Adrenal gland (tissue), 12 donors: Measurements from ENCODE around the gene NRDE2. TPM values are rescaled to one million over a fixed set of nuclear protein-coding genes. Genes with fewer than 3 reads are reported as not detected.

Experiments
- DNase-seq, 7 donors: peaks; one replicate each; pipeline ENCODE4 v3.0.0-alpha.2; 2019 to 2020
- H3K27ac ChIP-seq, 5 donors: fragments of 200-600 bp; sonication (generic) in 4 of 5; 1 replicate in 3 of 5; 2 replicates in 2 of 5; pipeline versions ENCODE4 v1.5.1 to v1.8.0; 2016 to 2020; ENCODE audit warnings: mild to moderate bottlenecking in 1 of 5
- H3K27me3 ChIP-seq: fragments of 200-600 bp; 2 replicates; pipeline ENCODE4 v1.8.0; 2021
- H3K36me3 ChIP-seq, 2 donors: fragments of 200-600 bp; replicated peaks in 1 of 2; 1 replicate in 1 of 2; 2 replicates in 1 of 2; pipeline versions ENCODE4 v1.5.1 to v1.8.0; 2018 to 2022
- H3K4me1 ChIP-seq, 2 donors: fragments of 200-600 bp; replicated peaks in 1 of 2; 1 replicate in 1 of 2; 2 replicates in 1 of 2; pipeline versions ENCODE4 v1.5.1 to v1.8.0; 2018 to 2021
- H3K4me3 ChIP-seq, 4 donors: fragments of 200-600 bp; sonication (generic) in 3 of 4; one replicate each; pipeline ENCODE4 v1.5.1; 2016 to 2018
- H3K9me3 ChIP-seq, 3 donors: fragments of 200-600 bp; sonication (generic) in 1 of 3; replicated peaks in 1 of 3; 1 replicate in 2 of 3; 2 replicates in 1 of 3; pipeline versions ENCODE4 v1.5.1 to v1.8.0; 2016 to 2021
- CTCF ChIP-seq, 6 experiments: fragments of 450-650 bp in 4 of 6; fragments of 200-600 bp in 2 of 6; sonication (generic) in 1 of 6; IDR thresholded peaks; 1 replicate in 5 of 6; 2 replicates in 1 of 6; pipeline versions ENCODE4 v1.5.1 to v1.8.0; 2016 to 2021; ENCODE audit warnings: antibody characterized with exemption in 6 of 6, mild to moderate bottlenecking in 2 of 6, moderate library complexity in 1 of 6
- POLR2A ChIP-seq, 2 donors: fragments of 450-650 bp; IDR thresholded peaks; one replicate each; pipeline ENCODE4 v1.6.1; 2017; ENCODE audit warnings: antibody characterized with exemption in 2 of 2, mild to moderate bottlenecking in 2 of 2, moderate library complexity in 1 of 2
- WGBS, 4 donors: extraction: QIAGEN DNeasy Blood & Tissue Kit in 2 of 4; methylation state at CpG; one replicate each; pipeline versions ENCODE4 v1.1.5 to v1.1.7; 2013 to 2017; 5-methylcytosine and 5-hydroxymethylcytosine counted together
- intact Hi-C, 2 donors: fragments of 100-400 bp; cut with DNase I; formaldehyde crosslinking; loops; one replicate each; pipeline versions ENCODE4 v1.14.1 to v1.15.0; 2022 to 2023
- polyA plus RNA-seq, 3 donors: library from polyadenylated mRNA; stranded (reverse); fragments of 200-250 nt in 2 of 3; fragments of 350-450 nt in 1 of 3; fragmentation: Illumina TruSeq in 1 of 3; extraction: RNeasy Lipid Tissue Mini Kit (QIAGEN cat#74804) in 1 of 3; gene quantifications; one replicate each; pipeline ENCODE4 v1.2.3, GENCODE V29; 2013 to 2014
- total RNA-seq, 9 donors: library from RNA; depleted of rRNA in 4 of 9; stranded (reverse); fragments of >200 nt in 4 of 9; fragments of 120-200 nt in 1 of 9; fragmentation: NEBNext Ultra II Directional in 1 of 9; extraction: Animal tissue kit (Norgen Biotek cat#: 25700) in 1 of 9; gene quantifications; one replicate each; pipeline versions ENCODE4 v1.1.0 to v1.2.4, GENCODE V29; 2013 to 2023
- donor health status: healthy with polysubstance abuse.
- donor health status: Bipolar disorder and iron deficiency.
- donor health status: DM: yes; HTN: yes; CAD: no.
- donor health status: DM: no; HTN: no; CAD: no.
- donor health status: DM: no; HTN: no; CAD: no.
- donor health status: DM: yes; HTN: yes; CAD: no.

NRDE2 gene
- total and polyA plus RNA-seq, 12 donors: 9.2 to 25.6 (median 16.4) TPM

- Histone ChIP-seq H3K4me3 (peak overlapping the region in 2 of 4 donors; percentile 55 to 69), H3K36me3 (no peaks in the 10 kb centered on the region), H3K9me3 (no peaks in the 10 kb centered on the region), H3K27ac (peak overlapping the region in 2 of 5 donors; percentile 76 to 86), H3K4me1 (peaks cover 8 to 13% of the 10 kb centered on the region in 2 donors), H3K27me3 (no peaks in the 10 kb centered on the region)
- intact Hi-C loops: no loop called here
- no peak for DNase-seq
- TF ChIP-seq POLR2A (IDR thresholded peaks at IDR 0.05): no peak
- no peak for TF ChIP-seq CTCF (IDR thresholded peaks at IDR 0.05)
- WGBS, 4 donors: 37 to 45% (median 43%) methylated on average over 6 of the region's 6 CpGs
Measured at GRCh38 chr14:90332271-90332584, 487 bp upstream of the NRDE2 start.

DNA sequence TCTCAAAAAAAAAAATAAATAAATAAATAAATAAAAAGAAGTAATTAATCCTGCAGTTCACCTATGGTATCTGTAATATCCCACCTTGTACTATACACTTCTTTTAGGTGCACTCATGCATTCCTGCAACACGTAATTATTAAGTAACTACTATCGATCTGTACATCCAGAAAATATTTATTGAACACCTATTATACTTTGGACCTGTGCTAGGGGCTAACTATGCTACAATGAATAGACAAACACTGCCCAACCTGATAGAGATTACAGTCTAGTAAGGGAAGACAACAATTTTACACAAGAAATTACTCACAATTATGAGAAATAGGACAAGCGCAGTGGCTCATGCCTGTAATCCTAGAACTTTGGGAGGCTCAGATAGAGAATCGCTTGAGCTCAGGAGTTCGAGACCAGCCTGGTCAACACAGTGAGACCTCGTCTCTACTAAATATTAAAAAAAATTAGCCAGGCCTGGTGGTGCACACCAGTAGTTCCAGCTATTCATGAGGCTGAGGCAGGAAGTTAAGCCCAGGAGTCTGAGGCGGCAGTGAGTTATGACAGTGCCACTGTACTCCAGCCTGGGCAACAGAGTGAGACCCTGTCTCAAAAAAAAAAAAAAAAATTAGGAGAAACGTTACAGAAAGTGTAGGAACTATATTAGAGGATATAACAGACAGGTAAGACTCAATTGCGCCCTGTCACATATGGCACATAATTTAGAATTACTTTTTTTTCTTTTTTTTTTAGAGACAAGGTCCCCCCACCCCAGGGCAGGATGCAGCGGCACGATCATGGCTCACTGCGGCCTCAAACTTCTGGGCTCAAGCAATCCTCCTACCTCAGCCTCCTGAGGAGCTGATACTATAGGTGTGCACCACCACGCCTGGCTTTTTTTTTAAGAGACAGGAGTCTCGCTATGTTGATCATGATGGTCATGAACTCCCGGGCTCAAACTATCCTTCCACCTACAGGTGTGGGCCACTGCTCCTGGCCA lies 1.2 kb downstream of the NRDE2 start:
- H3K9me3 ChIP-seq: no peaks in the 10 kb centered on the region
- intact Hi-C loops: no loop called here

GRCh38 chr14:90321891-90322290 lies 9.8 kb downstream of the NRDE2 start:
- peaks cover 3 to 6% of the 10 kb centered on the region in 2 donors for H3K4me1 ChIP-seq
- DNase-seq: no peak
- TF ChIP-seq CTCF (IDR thresholded peaks at IDR 0.05) (no peak), POLR2A (IDR thresholded peaks at IDR 0.05) (no peak)
- H3K27ac ChIP-seq: no peak overlapping the region
- intact Hi-C loops: no loop called here
- no peaks in the 10 kb centered on the region for H3K9me3 ChIP-seq
- 75 to 92% (median 87%) methylated on average over 4 of the region's 4 CpGs for WGBS, 4 donors
- no peak overlapping the region for H3K4me3 ChIP-seq
- no peaks in the 10 kb centered on the region for H3K27me3 ChIP-seq
- H3K36me3 ChIP-seq: peaks cover 0 to 12% of the 10 kb centered on the region in 2 donors

More for the DNA sequence above, 1.2 kb downstream of the NRDE2 start:
- peak overlapping the region in 3 of 4 donors; percentile 55 to 78 (median 69) for H3K4me3 ChIP-seq
- H3K36me3 ChIP-seq: no peaks in the 10 kb centered on the region
- DNase-seq: no peak
- H3K27me3 ChIP-seq: no peaks in the 10 kb centered on the region
- H3K4me1 ChIP-seq: peaks cover 8 to 17% of the 10 kb centered on the region in 2 donors
- H3K27ac ChIP-seq: peak overlapping the region in 2 of 5 donors; percentile 48 to 86
- WGBS, 4 donors: 93 to 97% (median 94%) methylated on average over 15 of the region's 15 CpGs
- TF ChIP-seq POLR2A (IDR thresholded peaks at IDR 0.05) (no peak), CTCF (IDR thresholded peaks at IDR 0.05) (no peak)

DNA sequence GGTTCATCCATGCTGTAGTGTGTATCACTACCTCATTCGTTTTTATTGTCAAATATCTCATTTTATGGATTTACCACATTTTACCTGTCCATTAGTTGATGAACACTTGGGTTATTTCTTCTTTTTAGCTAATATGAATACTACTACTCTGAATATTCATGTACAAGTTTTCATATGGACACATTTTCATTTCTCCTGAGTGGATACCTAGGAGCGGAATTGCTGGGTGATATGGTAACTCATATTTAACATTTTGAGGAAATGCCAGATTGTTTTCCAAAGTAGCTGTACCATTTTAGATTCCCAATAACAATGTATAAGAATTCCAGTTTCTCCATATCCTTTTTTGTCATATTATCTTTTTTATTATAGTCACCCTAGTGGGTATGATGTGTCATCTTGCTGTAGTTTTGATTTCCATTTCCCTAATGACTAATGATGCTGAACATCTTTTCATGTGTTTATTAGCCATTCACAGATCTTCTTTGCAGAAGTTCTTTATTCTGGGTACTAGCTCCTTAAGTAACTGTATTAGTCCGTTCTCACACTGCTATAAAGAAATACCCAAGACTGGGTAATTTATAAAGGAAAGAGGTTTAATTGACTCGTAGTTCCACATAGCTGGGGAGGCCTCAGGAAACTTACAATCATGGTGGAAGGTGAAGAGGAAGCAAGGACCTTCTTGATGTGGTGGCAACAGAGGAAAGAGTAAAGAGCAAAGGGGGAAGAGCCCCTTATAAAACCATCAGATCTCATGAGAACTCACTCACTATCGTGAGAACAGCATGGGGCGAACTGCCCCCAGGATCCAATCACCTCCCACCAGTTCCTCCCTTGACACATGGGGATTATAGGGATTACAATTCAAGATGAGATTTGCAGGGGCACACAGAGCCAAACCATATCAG lies 11.9 kb downstream of the NRDE2 start:
- no peaks in the 10 kb centered on the region for H3K27me3 ChIP-seq
- WGBS, 4 donors: 95 to 96% (median 96%) methylated on average over 6 of the region's 6 CpGs
- intact Hi-C loops: no loop called here

More for the DNA sequence above, 11.9 kb downstream of the NRDE2 start:
- Histone ChIP-seq H3K27ac (no peak overlapping the region), H3K9me3 (no peaks in the 10 kb centered on the region), H3K4me3 (no peak overlapping the region), H3K4me1 (peaks cover 0 to 6% of the 10 kb centered on the region in 2 donors), H3K36me3 (peaks cover 0 to 21% of the 10 kb centered on the region in 2 donors)
- TF ChIP-seq CTCF (IDR thresholded peaks at IDR 0.05) (no peak), POLR2A (IDR thresholded peaks at IDR 0.05) (no peak)
- no peak for DNase-seq
